ENCODE results near the gene GRID1.

DNA sequence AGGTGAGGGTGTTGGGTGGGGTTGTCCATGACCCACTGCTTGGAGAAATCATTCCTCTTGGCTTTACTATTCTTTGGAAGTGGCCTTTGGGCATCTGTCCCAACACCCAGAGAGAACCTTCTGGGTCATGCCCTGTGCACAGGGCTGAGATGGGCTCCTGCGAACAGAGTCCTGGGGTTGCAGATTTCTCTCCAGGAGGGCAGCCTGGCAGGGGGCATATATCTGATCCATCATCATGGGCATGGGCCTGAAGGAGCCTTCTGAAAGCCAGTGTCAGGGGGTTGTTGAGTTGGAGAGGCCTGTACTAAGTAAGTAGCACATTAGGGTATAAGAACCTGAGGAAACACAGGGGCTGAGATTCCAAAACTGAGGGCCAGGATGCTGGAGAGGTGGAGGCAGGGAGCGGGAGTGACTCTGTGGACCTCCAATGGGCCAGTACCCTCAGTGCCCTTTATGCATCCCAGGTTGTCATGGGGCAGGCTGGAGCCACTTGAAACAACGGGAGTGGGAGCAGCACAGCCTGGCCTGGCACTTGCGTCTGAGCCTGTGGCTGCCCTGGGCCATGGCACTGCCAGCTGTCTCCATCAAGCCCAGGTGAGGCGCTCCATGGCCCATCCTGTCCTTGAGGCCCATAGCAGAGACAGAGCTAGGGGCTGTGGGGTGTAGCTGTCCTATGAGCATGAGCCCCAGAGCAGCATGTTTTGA, 203.7 kb downstream of the GRID1 start:
- TF ChIP-seq, protein P1, sequence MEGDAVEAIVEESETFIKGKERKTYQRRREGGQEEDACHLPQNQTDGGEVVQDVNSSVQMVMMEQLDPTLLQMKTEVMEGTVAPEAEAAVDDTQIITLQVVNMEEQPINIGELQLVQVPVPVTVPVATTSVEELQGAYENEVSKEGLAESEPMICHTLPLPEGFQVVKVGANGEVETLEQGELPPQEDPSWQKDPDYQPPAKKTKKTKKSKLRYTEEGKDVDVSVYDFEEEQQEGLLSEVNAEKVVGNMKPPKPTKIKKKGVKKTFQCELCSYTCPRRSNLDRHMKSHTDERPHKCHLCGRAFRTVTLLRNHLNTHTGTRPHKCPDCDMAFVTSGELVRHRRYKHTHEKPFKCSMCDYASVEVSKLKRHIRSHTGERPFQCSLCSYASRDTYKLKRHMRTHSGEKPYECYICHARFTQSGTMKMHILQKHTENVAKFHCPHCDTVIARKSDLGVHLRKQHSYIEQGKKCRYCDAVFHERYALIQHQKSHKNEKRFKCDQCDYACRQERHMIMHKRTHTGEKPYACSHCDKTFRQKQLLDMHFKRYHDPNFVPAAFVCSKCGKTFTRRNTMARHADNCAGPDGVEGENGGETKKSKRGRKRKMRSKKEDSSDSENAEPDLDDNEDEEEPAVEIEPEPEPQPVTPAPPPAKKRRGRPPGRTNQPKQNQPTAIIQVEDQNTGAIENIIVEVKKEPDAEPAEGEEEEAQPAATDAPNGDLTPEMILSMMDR (IDR thresholded peaks at IDR 0.05) = no peak
- no peak for TF ChIP-seq POLR2A (IDR thresholded peaks at IDR 0.05)

Measured in Peyer's patch (tissue), 4 donors.